Gastroesophageal sphincter (tissue), 3 donors: Measurements from ENCODE around the gene BLOC1S5.

Source experiments
- EP300 ChIP-seq: sonication (generic); formaldehyde crosslinking; IDR thresholded peaks from one replicate; pipeline ENCODE4 v1.6.1; 2017; ENCODE audit warnings: antibody characterized with exemption, mild to moderate bottlenecking
- POLR2A ChIP-seq, 2 donors: fragments of 450-650 bp; IDR thresholded peaks; one replicate each; pipeline ENCODE4 v1.6.1; 2017; ENCODE audit warnings: antibody characterized with exemption in 2 of 2, mild to moderate bottlenecking in 2 of 2, moderate library complexity in 1 of 2
- POLR2AphosphoS5 ChIP-seq: sonication (generic); formaldehyde crosslinking; IDR thresholded peaks from one replicate; pipeline ENCODE4 v1.6.1; 2017; ENCODE audit warnings: antibody characterized with exemption
- TF ChIP-seq, protein P1 (sequence below), 4 experiments: fragments of 200-600 bp in 2 of 4; fragments of 450-650 bp in 2 of 4; sonication (generic) in 1 of 4; IDR thresholded peaks; one replicate each; pipeline ENCODE4 v1.5.1; 2017 to 2019; ENCODE audit warnings: antibody characterized with exemption in 4 of 4, mild to moderate bottlenecking in 2 of 4, moderate library complexity in 2 of 4

DNA sequence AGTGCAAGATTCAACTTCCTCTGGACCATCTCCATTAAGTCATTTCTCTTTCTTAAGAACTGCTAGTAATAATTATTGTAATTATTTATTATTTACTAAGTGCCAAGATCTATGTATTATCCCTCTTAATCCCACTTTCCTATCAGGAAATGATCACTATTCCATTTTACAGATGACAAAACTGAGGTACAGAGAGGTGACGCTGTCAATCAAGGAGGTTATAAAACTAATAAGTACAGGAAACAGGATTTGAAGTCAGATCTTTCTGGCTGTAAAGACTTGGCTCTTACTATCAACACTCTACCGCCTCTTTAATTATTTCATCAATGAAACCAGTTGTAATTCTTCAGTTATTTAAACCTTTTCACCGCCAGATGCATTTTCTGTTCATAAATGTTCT lies 37.4 kb downstream of the BLOC1S5 start:
- TF ChIP-seq, protein P1, sequence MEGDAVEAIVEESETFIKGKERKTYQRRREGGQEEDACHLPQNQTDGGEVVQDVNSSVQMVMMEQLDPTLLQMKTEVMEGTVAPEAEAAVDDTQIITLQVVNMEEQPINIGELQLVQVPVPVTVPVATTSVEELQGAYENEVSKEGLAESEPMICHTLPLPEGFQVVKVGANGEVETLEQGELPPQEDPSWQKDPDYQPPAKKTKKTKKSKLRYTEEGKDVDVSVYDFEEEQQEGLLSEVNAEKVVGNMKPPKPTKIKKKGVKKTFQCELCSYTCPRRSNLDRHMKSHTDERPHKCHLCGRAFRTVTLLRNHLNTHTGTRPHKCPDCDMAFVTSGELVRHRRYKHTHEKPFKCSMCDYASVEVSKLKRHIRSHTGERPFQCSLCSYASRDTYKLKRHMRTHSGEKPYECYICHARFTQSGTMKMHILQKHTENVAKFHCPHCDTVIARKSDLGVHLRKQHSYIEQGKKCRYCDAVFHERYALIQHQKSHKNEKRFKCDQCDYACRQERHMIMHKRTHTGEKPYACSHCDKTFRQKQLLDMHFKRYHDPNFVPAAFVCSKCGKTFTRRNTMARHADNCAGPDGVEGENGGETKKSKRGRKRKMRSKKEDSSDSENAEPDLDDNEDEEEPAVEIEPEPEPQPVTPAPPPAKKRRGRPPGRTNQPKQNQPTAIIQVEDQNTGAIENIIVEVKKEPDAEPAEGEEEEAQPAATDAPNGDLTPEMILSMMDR (IDR thresholded peaks at IDR 0.05), result no peak
- TF ChIP-seq POLR2A (IDR thresholded peaks at IDR 0.05), result no peak
- no peak for TF ChIP-seq POLR2AphosphoS5
- TF ChIP-seq EP300, result no peak
